ENCODE data around the gene NDUFS6. TPM values are rescaled to one million over a fixed set of nuclear protein-coding genes. Genes with fewer than 3 reads are reported as not detected.

The NDUFS6 gene
- total and polyA plus RNA-seq, 3 donors from 2014 or later, result 54.9 to 59.3 (median 58.7) TPM

GRCh38 chr5:1857256-1857600 is 56.0 kb downstream of the NDUFS6 start:
- Histone ChIP-seq H3K27ac (peak overlapping the region; percentile 15 to 41), H3K9me3 (no peaks in the 10 kb centered on the region), H3K4me3 (peak overlapping the region; percentile 36 to 48), H3K4me1 (no peaks in the 10 kb centered on the region), H3K36me3 (ENCODE audit: low read depth, missing control alignments) (no peaks in the 10 kb centered on the region), H3K27me3 (no peaks in the 10 kb centered on the region)
- no peak for TF ChIP-seq POLR2A (IDR thresholded peaks at IDR 0.05)
- no peak for TF ChIP-seq CTCF (IDR thresholded peaks at IDR 0.05)
- intact Hi-C loops (cut with DNase I; ENCODE audit: low total_unique reads), result no loop called here
- WGBS, 2 donors, result 38 to 72% methylated on average over 19 to 26 of the region's 32 CpGs
- no peak for DNase-seq

GRCh38 chr5:1858436-1858835 is 57.2 kb downstream of the NDUFS6 start:
- intact Hi-C loops (cut with DNase I; ENCODE audit: low total_unique reads), result no loop called here
- no peaks in the 10 kb centered on the region for H3K27me3 ChIP-seq
- no peak for DNase-seq
- no peak for TF ChIP-seq POLR2A (IDR thresholded peaks at IDR 0.05)
- no peaks in the 10 kb centered on the region for H3K36me3 ChIP-seq (ENCODE audit: low read depth, missing control alignments)
- no peak overlapping the region for H3K4me3 ChIP-seq
- WGBS, 2 donors, result 87 to 92% methylated on average over 16 of the region's 16 CpGs
- H3K9me3 ChIP-seq, result no peaks in the 10 kb centered on the region
- no peak overlapping the region for H3K27ac ChIP-seq
- H3K4me1 ChIP-seq, result no peaks in the 10 kb centered on the region

- H3K27me3 ChIP-seq, result no peaks in the 10 kb centered on the region
- 90 to 91% methylated on average over 8 to 9 of the region's 10 CpGs for WGBS, 2 donors
These were observed 57.9 kb downstream of the NDUFS6 start for GRCh38 chr5:1859099-1859498.

GRCh38 chr5:1860021-1860610 is 58.9 kb downstream of the NDUFS6 start:
- no peak overlapping the region for H3K4me3 ChIP-seq
- H3K4me1 ChIP-seq, result no peaks in the 10 kb centered on the region
- no peak for DNase-seq
- H3K9me3 ChIP-seq, result no peaks in the 10 kb centered on the region
- intact Hi-C loops (cut with DNase I; ENCODE audit: low total_unique reads), result no loop called here
- WGBS, 2 donors, result 87 to 94% methylated on average over 7 to 12 of the region's 22 CpGs
- H3K27me3 ChIP-seq, result no peaks in the 10 kb centered on the region
- H3K27ac ChIP-seq, result no peak overlapping the region
- H3K36me3 ChIP-seq (ENCODE audit: low read depth, missing control alignments), result no peaks in the 10 kb centered on the region
- TF ChIP-seq POLR2A (IDR thresholded peaks at IDR 0.05) (no peak), CTCF (IDR thresholded peaks at IDR 0.05) (no peak)

More at GRCh38 chr5:1859099-1859498, 57.9 kb downstream of the NDUFS6 start:
- intact Hi-C loops (cut with DNase I; ENCODE audit: low total_unique reads), result no loop called here
- TF ChIP-seq POLR2A (IDR thresholded peaks at IDR 0.05) (no peak), CTCF (IDR thresholded peaks at IDR 0.05) (no peak)
- no peak for DNase-seq
- Histone ChIP-seq H3K36me3 (ENCODE audit: low read depth, missing control alignments) (no peaks in the 10 kb centered on the region), H3K9me3 (no peaks in the 10 kb centered on the region), H3K4me3 (no peak overlapping the region), H3K27ac (no peak overlapping the region), H3K4me1 (no peaks in the 10 kb centered on the region)

- TF ChIP-seq CTCF (IDR thresholded peaks at IDR 0.05), result no peak
- no peak for TF ChIP-seq POLR2A (IDR thresholded peaks at IDR 0.05)
- no peak for DNase-seq
- H3K4me3 ChIP-seq, result no peak overlapping the region
- H3K27me3 ChIP-seq, result no peaks in the 10 kb centered on the region
- 76 to 79% methylated on average over 6 to 7 of the region's 7 CpGs for WGBS, 2 donors
- intact Hi-C loops (cut with DNase I; ENCODE audit: low total_unique reads), result no loop called here
- no peaks in the 10 kb centered on the region for H3K4me1 ChIP-seq
- no peaks in the 10 kb centered on the region for H3K36me3 ChIP-seq (ENCODE audit: low read depth, missing control alignments)
- H3K27ac ChIP-seq, result no peak overlapping the region
- H3K9me3 ChIP-seq, result no peaks in the 10 kb centered on the region
These were observed 59.7 kb downstream of the NDUFS6 start for GRCh38 chr5:1860949-1861348.

Data from testis (tissue), 3 donors.